Astrocyte (in vitro differentiated cells and primary cell): ENCODE results near the gene RPS3. TPM values are rescaled to one million over a fixed set of nuclear protein-coding genes. Genes with fewer than 3 reads are reported as not detected.
A peak's percentile ranks its signal among the peaks of the same experiment; 100 is the strongest.

Source experiments
- DNase-seq: peaks from one replicate; pipeline ENCODE4 v3.0.0-alpha.2; 2010; ENCODE audit warnings: low read depth
- FAIRE-seq: peaks from 2 replicates; lab custom pipeline; 2011; peaks lifted over from hg19 to GRCh38; lab: Jason Lieb, UNC
- H2AFZ ChIP-seq: 2 replicates; pipeline ENCODE4 v1.6.0; 2012; ENCODE audit warnings: low read depth, low read length, inconsistent platforms
- H3K27ac ChIP-seq: 2 replicates; pipeline ENCODE4 v1.5.1; 2011; ENCODE audit warnings: low read depth, low read length, inconsistent platforms
- H3K27me3 ChIP-seq: 2 replicates; pipeline ENCODE4 v1.6.0; 2011; ENCODE audit warnings: low read length, inconsistent platforms; ENCODE audit not compliant: insufficient read depth
- H3K36me3 ChIP-seq: 2 replicates; pipeline ENCODE4 v1.5.1; 2011; ENCODE audit warnings: low read length, inconsistent platforms; ENCODE audit not compliant: insufficient read depth
- H3K4me1 ChIP-seq: 2 replicates; pipeline ENCODE4 v1.5.1; 2011; ENCODE audit warnings: low read length, inconsistent platforms; ENCODE audit not compliant: insufficient read depth
- H3K4me2 ChIP-seq: 2 replicates; pipeline ENCODE4 v1.6.0; 2012; ENCODE audit warnings: low read length, inconsistent platforms
- H3K4me3 ChIP-seq: 2 replicates; pipeline ENCODE4 v1.5.1; 2011; ENCODE audit warnings: low read depth, mild to moderate bottlenecking, low read length, inconsistent platforms; ENCODE audit not compliant: insufficient read depth
- H3K79me2 ChIP-seq: 2 replicates; pipeline ENCODE4 v1.6.0; 2012; ENCODE audit warnings: mild to moderate bottlenecking, low read length, inconsistent platforms; ENCODE audit not compliant: insufficient read depth
- H3K9ac ChIP-seq: 2 replicates; pipeline ENCODE4 v1.6.0; 2012; ENCODE audit warnings: mild to moderate bottlenecking, low read length, inconsistent platforms
- H3K9me3 ChIP-seq: 2 replicates; pipeline ENCODE4 v1.5.1; 2012; ENCODE audit warnings: low read depth, mild to moderate bottlenecking, low read length, inconsistent platforms; ENCODE audit not compliant: insufficient read depth
- H4K20me1 ChIP-seq: 2 replicates; pipeline ENCODE4 v1.6.0; 2012; ENCODE audit warnings: low read length, inconsistent platforms; ENCODE audit not compliant: insufficient read depth
- H3K27ac Mint-ChIP-seq: one replicate; pipeline ENCODE4 v1.8.0; 2021; ENCODE audit warnings: mild to moderate bottlenecking, mixed read lengths; ENCODE audit not compliant: unreplicated experiment
- H3K27me3 Mint-ChIP-seq: one replicate; pipeline ENCODE4 v1.8.0; 2021; ENCODE audit warnings: low read depth, mixed read lengths; ENCODE audit not compliant: unreplicated experiment
- H3K36me3 Mint-ChIP-seq: one replicate; pipeline ENCODE4 v1.8.0; 2021; ENCODE audit warnings: low read depth, mixed read lengths; ENCODE audit not compliant: unreplicated experiment
- H3K4me1 Mint-ChIP-seq: one replicate; pipeline ENCODE4 v1.8.0; 2021; ENCODE audit warnings: low read depth, mixed read lengths; ENCODE audit not compliant: unreplicated experiment
- H3K4me3 Mint-ChIP-seq: one replicate; pipeline ENCODE4 v1.8.0; 2021; ENCODE audit warnings: mild to moderate bottlenecking, moderate library complexity, mixed read lengths; ENCODE audit not compliant: unreplicated experiment
- H3K9me3 Mint-ChIP-seq: one replicate; pipeline ENCODE4 v1.8.0; 2021; ENCODE audit warnings: mild to moderate bottlenecking, mixed read lengths; ENCODE audit not compliant: unreplicated experiment
- CTCF ChIP-seq: IDR thresholded peaks from 2 replicates; pipeline ENCODE4 v1.5.1; 2011; ENCODE audit warnings: low read depth, mild to moderate bottlenecking, inconsistent platforms, low read length, moderate library complexity; ENCODE audit not compliant: insufficient read depth
- EZH2 ChIP-seq: IDR thresholded peaks from 2 replicates; pipeline ENCODE4 v1.6.1; 2012; ENCODE audit warnings: mild to moderate bottlenecking, low read length, inconsistent platforms; ENCODE audit not compliant: insufficient read depth
- total RNA-seq: library from RNA; stranded (reverse); gene quantifications from 2 replicates; pipeline ENCODE4 v1.2.1, GENCODE V29; 2021

RPS3 gene
- total RNA-seq, 1 donor from 2014 or later: 1,898 TPM

DNA sequence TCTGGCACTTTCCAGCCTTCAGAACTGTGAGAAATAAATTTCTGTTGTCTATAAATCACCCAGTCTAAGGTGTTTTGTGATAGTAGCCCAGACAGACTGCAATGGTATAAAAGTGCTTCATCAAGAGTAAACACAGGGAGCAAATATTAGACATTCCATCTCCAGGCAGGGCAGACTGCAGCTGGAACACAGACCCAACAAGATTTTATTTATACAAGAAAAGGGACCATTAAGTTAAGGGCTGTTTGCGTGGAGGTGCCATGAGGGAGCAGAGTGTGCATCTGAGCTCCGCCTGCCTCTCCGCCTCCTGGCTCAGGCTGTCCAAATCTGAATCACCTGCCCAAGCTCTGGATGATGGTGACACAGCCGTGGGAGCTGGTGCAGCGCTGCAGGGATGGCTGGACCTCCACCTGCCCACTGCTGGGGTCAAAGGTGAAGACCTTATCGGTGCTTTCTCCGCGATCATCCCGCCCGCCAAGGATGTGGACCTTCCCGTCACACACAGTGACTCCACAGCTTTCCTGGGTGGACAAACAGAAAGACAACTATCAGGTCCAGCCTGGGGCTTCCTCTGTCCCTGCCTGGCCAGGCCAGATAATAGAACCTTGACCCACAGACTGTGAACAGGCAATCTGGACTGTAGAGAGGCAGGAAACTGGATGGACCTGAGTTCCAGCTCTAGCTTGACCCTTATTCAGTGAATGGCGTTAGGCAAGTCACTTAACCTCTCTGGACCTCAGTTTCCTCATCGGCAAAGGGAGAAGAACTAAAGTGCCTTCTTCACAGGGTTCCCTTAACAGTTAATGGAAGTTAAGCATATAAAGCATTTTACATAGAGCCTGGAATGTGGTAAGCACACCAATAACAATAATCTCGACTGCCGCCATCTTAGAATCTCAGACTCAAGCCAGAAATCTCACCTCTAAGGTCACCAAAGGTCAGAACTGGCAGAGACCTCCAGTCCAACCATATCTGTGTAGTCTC is 23.2 kb downstream of the RPS3 start:
- Mint-ChIP-seq H3K36me3 (peaks cover 7% of the 10 kb centered on the region), H3K27me3 (peaks cover 2% of the 10 kb centered on the region), H3K4me1 (peaks cover 15% of the 10 kb centered on the region), H3K9me3 (no peaks in the 10 kb centered on the region), H3K4me3 (no peak overlapping the region), H3K27ac (no peak overlapping the region)
- no peaks in the 10 kb centered on the region for H3K27me3 ChIP-seq
- no peak overlapping the region for H3K27ac ChIP-seq
- no peaks in the 10 kb centered on the region for H4K20me1 ChIP-seq
- no peak overlapping the region for H3K4me3 ChIP-seq
- TF ChIP-seq CTCF (no peak), EZH2 (no peak)
- no peaks in the 10 kb centered on the region for H3K36me3 ChIP-seq
- H2AFZ ChIP-seq: no peak overlapping the region
- FAIRE-seq (no peak), DNase-seq (no peak)
- H3K9me3 ChIP-seq: no peaks in the 10 kb centered on the region
- H3K79me2 ChIP-seq: peaks cover 5% of the 10 kb centered on the region
- no peak overlapping the region for H3K4me2 ChIP-seq
- peaks cover 16% of the 10 kb centered on the region for H3K4me1 ChIP-seq
- H3K9ac ChIP-seq: no peak overlapping the region

GRCh38 chr11:75423721-75424120 is 24.4 kb downstream of the RPS3 start:
- H3K9me3 Mint-ChIP-seq: peaks cover 2% of the 10 kb centered on the region
- Histone ChIP-seq H3K9me3 (no peaks in the 10 kb centered on the region), H3K36me3 (no peaks in the 10 kb centered on the region), H3K4me2 (no peak overlapping the region), H2AFZ (no peak overlapping the region), H3K79me2 (peaks cover 5% of the 10 kb centered on the region), H3K4me3 (no peak overlapping the region), H3K27ac (no peak overlapping the region), H3K27me3 (no peaks in the 10 kb centered on the region), H3K9ac (no peak overlapping the region), H4K20me1 (no peaks in the 10 kb centered on the region), H3K4me1 (peaks cover 7% of the 10 kb centered on the region)
- DNase-seq (no peak), FAIRE-seq (no peak)
- peaks cover 13% of the 10 kb centered on the region for H3K4me1 Mint-ChIP-seq
- H3K4me3 Mint-ChIP-seq: no peak overlapping the region
- H3K27me3 Mint-ChIP-seq: peaks cover 8% of the 10 kb centered on the region
- H3K27ac Mint-ChIP-seq: peak overlapping the region; percentile 34
- TF ChIP-seq EZH2: no peak
- TF ChIP-seq CTCF: no peak
- H3K36me3 Mint-ChIP-seq: peaks cover 8% of the 10 kb centered on the region

DNA sequence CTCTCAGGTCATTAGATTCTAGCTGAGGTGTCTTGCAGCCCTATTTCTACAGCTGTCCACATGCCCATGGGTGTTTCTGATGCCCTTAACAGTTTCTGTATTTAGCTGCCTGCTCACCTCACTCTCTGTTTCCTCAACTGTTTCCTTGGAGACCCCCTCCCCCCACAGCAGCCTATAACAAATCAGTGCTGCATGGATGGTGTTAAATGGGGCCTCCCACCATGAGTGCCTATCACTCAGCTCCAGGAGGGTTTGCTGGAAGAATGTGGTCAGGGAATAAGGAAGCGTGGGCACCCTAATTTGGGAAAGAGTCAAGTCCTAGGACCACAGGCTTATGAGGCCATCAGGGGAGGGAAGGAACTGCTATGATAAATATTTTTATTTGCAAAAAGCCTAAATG is 25.1 kb downstream of the RPS3 start:
- H3K27me3 ChIP-seq: peaks cover under 1% of the 10 kb centered on the region
- H3K27me3 Mint-ChIP-seq: peaks cover 14% of the 10 kb centered on the region
- no peak overlapping the region for H3K27ac Mint-ChIP-seq
- no peak overlapping the region for H3K27ac ChIP-seq
- TF ChIP-seq EZH2 (no peak), CTCF (no peak)
- DNase-seq (no peak), FAIRE-seq (no peak)
- peaks cover 8% of the 10 kb centered on the region for H3K4me1 Mint-ChIP-seq
- no peak overlapping the region for H3K9ac ChIP-seq
- H4K20me1 ChIP-seq: no peaks in the 10 kb centered on the region
- H3K36me3 Mint-ChIP-seq: peaks cover 11% of the 10 kb centered on the region
- no peak overlapping the region for H3K4me3 Mint-ChIP-seq
- H3K79me2 ChIP-seq: peaks cover 5% of the 10 kb centered on the region
- no peak overlapping the region for H3K4me2 ChIP-seq
- no peaks in the 10 kb centered on the region for H3K36me3 ChIP-seq
- H3K4me3 ChIP-seq: no peak overlapping the region
- peaks cover 7% of the 10 kb centered on the region for H3K9me3 ChIP-seq
- no peak overlapping the region for H2AFZ ChIP-seq
- H3K9me3 Mint-ChIP-seq: peaks cover 8% of the 10 kb centered on the region
- peaks cover 4% of the 10 kb centered on the region for H3K4me1 ChIP-seq
